Activated CD4-positive, alpha-beta memory T cell treated with anti-CD3 and anti-CD28 coated beads for 36 hours (primary cell): ENCODE measurements around the gene NPBWR2. TPM values are rescaled to one million over a fixed set of nuclear protein-coding genes. Genes with fewer than 3 reads are reported as not detected.

Source experiments
- CTCF ChIA-PET: fragments of 350-600 bp; sonication (Branson Sonifier 250); formaldehyde crosslinking; loops from one replicate; lab custom pipeline; 2021; ENCODE audit warnings: antibody characterized with exemption, inconsistent platforms; lab: Charles Lee
- POLR2A ChIA-PET: fragments of 350-600 bp; sonication (Branson Sonifier 250); formaldehyde crosslinking; loops from one replicate; lab custom pipeline; 2021; ENCODE audit warnings: antibody characterized with exemption; lab: Charles Lee
- DNase-seq: peaks from one replicate; pipeline ENCODE4 v3.0.0-alpha.2; 2020
- H3K27ac Mint-ChIP-seq: one replicate; pipeline ENCODE4 v1.8.0; 2021; ENCODE audit warnings: mixed read lengths
- H3K27me3 Mint-ChIP-seq: one replicate; pipeline ENCODE4 v1.8.0; 2021; ENCODE audit warnings: mixed read lengths
- H3K36me3 Mint-ChIP-seq: one replicate; pipeline ENCODE4 v1.8.0; 2021; ENCODE audit warnings: mixed read lengths
- H3K4me1 Mint-ChIP-seq: one replicate; pipeline ENCODE4 v1.8.0; 2021; ENCODE audit warnings: low read depth, mixed read lengths
- H3K4me3 Mint-ChIP-seq: one replicate; pipeline ENCODE4 v1.8.0; 2021; ENCODE audit warnings: mild to moderate bottlenecking, mixed read lengths
- H3K9me3 Mint-ChIP-seq: one replicate; pipeline ENCODE4 v1.8.0; 2021; ENCODE audit warnings: mixed read lengths
- intact Hi-C: fragments of 100-400 bp; cut with micrococcal nuclease; formaldehyde crosslinking; loops from one replicate; pipeline ENCODE4 v1.15.1; 2023
- total RNA-seq, 2 experiments: library from RNA; stranded (reverse); gene quantifications; one replicate each; pipeline ENCODE4 v1.2.3, GENCODE V29; 2021

NPBWR2 gene
- total RNA-seq, 2 experiments from 2014 or later = not detected

GRCh38 chr20:64083804-64084684 lies 23.3 kb downstream of the NPBWR2 start, which contains the start of gene LKAAEAR1:
TSS of gene LKAAEAR1 (minus strand) at chr20:64084398. CDS start at chr20:64084219, 179 bp downstream.
- ChIA-PET CTCF (interaction anchor here (0.6 to 5.1 kb wide), 17 partner anchors 9 to 202 kb away, joined by 3 to 51 read pairs (median 4); partner anchors contain the start of genes NPBWR2 and SAMD10), POLR2A (interaction anchor here (1.2 to 1.3 kb wide), 2 partner anchors 219 to 298 kb away, joined by 3 read pairs; partner anchors contain the start of gene TPD52L2)
- DNase-seq = no peak
- peaks cover 9% of the 10 kb centered on the region for H3K9me3 Mint-ChIP-seq
- peak within 1 kb of the TSS; percentile 72 for H3K4me3 Mint-ChIP-seq
- peaks cover 20% of the 10 kb centered on the region for H3K4me1 Mint-ChIP-seq
- no peak within 1 kb of the TSS for H3K27ac Mint-ChIP-seq
- no peaks in the 10 kb centered on the region for H3K36me3 Mint-ChIP-seq
- intact Hi-C loops = loop anchor here (1.0 kb wide), 1 partner anchor 36 kb away; no protein-coding TSS in a partner anchor
- H3K27me3 Mint-ChIP-seq = peaks cover 3% of the 10 kb centered on the region

- ChIA-PET CTCF (interaction anchor here (0.6 to 5.1 kb wide), 17 partner anchors 8 to 447 kb away, joined by 3 to 51 read pairs (median 3); partner anchors contain the start of genes NPBWR2 and SAMD10), POLR2A (interaction anchor here (1.3 kb wide), 1 partner anchor 298 kb away, joined by 3 read pairs; no protein-coding TSS in a partner anchor)
- peak; percentile 80 for DNase-seq
- Mint-ChIP-seq H3K27me3 (peaks cover 3% of the 10 kb centered on the region), H3K36me3 (no peaks in the 10 kb centered on the region), H3K9me3 (peaks cover 9% of the 10 kb centered on the region), H3K4me3 (peak overlapping the region; percentile 72), H3K4me1 (peaks cover 20% of the 10 kb centered on the region), H3K27ac (no peak overlapping the region)
- intact Hi-C loops = loop anchor here (1.0 kb wide), 1 partner anchor 37 kb away; no protein-coding TSS in a partner anchor
These were observed 24.0 kb downstream of the NPBWR2 start for GRCh38 chr20:64083378-64083803.

GRCh38 chr20:64082820-64083377 lies 24.5 kb downstream of the NPBWR2 start:
- H3K9me3 Mint-ChIP-seq = peaks cover 5% of the 10 kb centered on the region
- no peaks in the 10 kb centered on the region for H3K36me3 Mint-ChIP-seq
- ChIA-PET CTCF (interaction anchor here (0.6 to 5.1 kb wide), 10 partner anchors 13 to 447 kb away, joined by 3 to 51 read pairs (median 4); no protein-coding TSS in a partner anchor), POLR2A (interaction anchor here (0.6 to 1.3 kb wide), 2 partner anchors 73 to 297 kb away, joined by 3 read pairs; no protein-coding TSS in a partner anchor)
- H3K27ac Mint-ChIP-seq = no peak overlapping the region
- H3K4me1 Mint-ChIP-seq = peaks cover 20% of the 10 kb centered on the region
- peak; percentile 13 for DNase-seq
- intact Hi-C loops = loop anchor here (1.0 kb wide), 1 partner anchor 37 kb away; no protein-coding TSS in a partner anchor
- peak overlapping the region; percentile 72 for H3K4me3 Mint-ChIP-seq
- peaks cover 3% of the 10 kb centered on the region for H3K27me3 Mint-ChIP-seq

GRCh38 chr20:64082126-64082731 lies 25.1 kb downstream of the NPBWR2 start:
- ChIA-PET POLR2A (interaction anchor here (0.6 kb wide), 1 partner anchor 73 kb away, joined by 3 read pairs; no protein-coding TSS in a partner anchor), CTCF (interaction anchor here (0.7 to 5.1 kb wide), 5 partner anchors 14 to 204 kb away, joined by 3 to 51 read pairs (median 5); no protein-coding TSS in a partner anchor)
- Mint-ChIP-seq H3K36me3 (no peaks in the 10 kb centered on the region), H3K4me3 (peak overlapping the region; percentile 13), H3K9me3 (no peaks in the 10 kb centered on the region), H3K27ac (no peak overlapping the region), H3K27me3 (peaks cover 3% of the 10 kb centered on the region), H3K4me1 (peaks cover 24% of the 10 kb centered on the region)
- intact Hi-C loops = no loop called here
- no peak for DNase-seq

GRCh38 chr20:64081624-64081964 lies 25.8 kb downstream of the NPBWR2 start:
- CTCF ChIA-PET = interaction anchor here (1.4 to 5.1 kb wide), 3 partner anchors 21 to 204 kb away, joined by 3 to 51 read pairs (median 4); no protein-coding TSS in a partner anchor
- Mint-ChIP-seq H3K9me3 (no peaks in the 10 kb centered on the region), H3K4me1 (peaks cover 28% of the 10 kb centered on the region), H3K4me3 (no peak overlapping the region), H3K27ac (no peak overlapping the region), H3K36me3 (no peaks in the 10 kb centered on the region), H3K27me3 (peaks cover 3% of the 10 kb centered on the region)
- POLR2A ChIA-PET = no interaction called here
- no peak for DNase-seq
- intact Hi-C loops = no loop called here

GRCh38 chr20:64080813-64081623 lies 26.3 kb downstream of the NPBWR2 start:
- CTCF ChIA-PET = interaction anchor here (1.1 to 5.1 kb wide), 5 partner anchors 22 to 205 kb away, joined by 3 to 51 read pairs (median 3); no protein-coding TSS in a partner anchor
- H3K36me3 Mint-ChIP-seq = no peaks in the 10 kb centered on the region
- H3K4me1 Mint-ChIP-seq = peaks cover 28% of the 10 kb centered on the region
- H3K4me3 Mint-ChIP-seq = peak overlapping the region; percentile 73
- H3K27ac Mint-ChIP-seq = peak overlapping the region; percentile 42
- intact Hi-C loops = no loop called here
- POLR2A ChIA-PET = no interaction called here
- H3K9me3 Mint-ChIP-seq = no peaks in the 10 kb centered on the region
- peaks cover 3% of the 10 kb centered on the region for H3K27me3 Mint-ChIP-seq
- peak; percentile 10 for DNase-seq

GRCh38 chr20:64080013-64080812 lies 27.2 kb downstream of the NPBWR2 start, which contains the start of gene OPRL1:
TSS of gene OPRL1 (plus strand) at chr20:64080082. CDS start at chr20:64092721, 12,639 bp downstream.
- H3K27ac Mint-ChIP-seq = peak within 1 kb of the TSS; percentile 92
- CTCF ChIA-PET = interaction anchor here (0.7 to 1.7 kb wide), 8 partner anchors 16 to 543 kb away, joined by 3 to 6 read pairs (median 3); no protein-coding TSS in a partner anchor
- H3K4me3 Mint-ChIP-seq = peak within 1 kb of the TSS; percentile 90
- H3K27me3 Mint-ChIP-seq = peaks cover 3% of the 10 kb centered on the region
- POLR2A ChIA-PET = interaction anchor here (0.8 to 1.3 kb wide), 2 partner anchors 10 to 17 kb away, joined by 3 read pairs; partner anchors contain the start of gene TCEA2
- peaks cover 3% of the 10 kb centered on the region for H3K36me3 Mint-ChIP-seq
- intact Hi-C loops = no loop called here
- peaks cover 28% of the 10 kb centered on the region for H3K4me1 Mint-ChIP-seq
- no peaks in the 10 kb centered on the region for H3K9me3 Mint-ChIP-seq
- DNase-seq = no peak

- intact Hi-C loops = loop anchor here (5.0 kb wide), 1 partner anchor 178 kb away; the partner anchor contains the start of gene PCMTD2
- peaks cover 3% of the 10 kb centered on the region for H3K27me3 Mint-ChIP-seq
- H3K4me3 Mint-ChIP-seq = peak within 1 kb of the TSS; percentile 90
- ChIA-PET POLR2A (interaction anchor here (0.6 to 1.3 kb wide), 3 partner anchors 10 to 451 kb away, joined by 3 read pairs; partner anchors contain the start of gene TCEA2), CTCF (interaction anchor here (0.7 to 3.6 kb wide), 8 partner anchors 10 to 542 kb away, joined by 3 to 18 read pairs (median 4); no protein-coding TSS in a partner anchor)
- H3K36me3 Mint-ChIP-seq = peaks cover 3% of the 10 kb centered on the region
- peaks cover 27% of the 10 kb centered on the region for H3K4me1 Mint-ChIP-seq
- DNase-seq = peak; percentile 76
- peak within 1 kb of the TSS; percentile 92 for H3K27ac Mint-ChIP-seq
- no peaks in the 10 kb centered on the region for H3K9me3 Mint-ChIP-seq
These were observed 27.9 kb downstream of the NPBWR2 start, which contains the start of gene RGS19 for GRCh38 chr20:64079273-64080012. TSS of gene RGS19 (minus strand) at chr20:64079518. CDS start at chr20:64076886, 2,632 bp downstream.

GRCh38 chr20:64078934-64079272 lies 28.5 kb downstream of the NPBWR2 start:
- peaks cover 3% of the 10 kb centered on the region for H3K36me3 Mint-ChIP-seq
- H3K27me3 Mint-ChIP-seq = no peaks in the 10 kb centered on the region
- peak overlapping the region; percentile 90 for H3K4me3 Mint-ChIP-seq
- H3K4me1 Mint-ChIP-seq = peaks cover 24% of the 10 kb centered on the region
- H3K9me3 Mint-ChIP-seq = no peaks in the 10 kb centered on the region
- ChIA-PET POLR2A (interaction anchor here (0.6 to 1.3 kb wide), 2 partner anchors 9 to 450 kb away, joined by 3 read pairs; no protein-coding TSS in a partner anchor), CTCF (interaction anchor here (1.0 to 3.6 kb wide), 6 partner anchors 9 to 541 kb away, joined by 3 to 18 read pairs (median 5); no protein-coding TSS in a partner anchor)
- DNase-seq = no peak
- intact Hi-C loops = loop anchor here (1.0 to 5.0 kb wide), 2 partner anchors 16 to 178 kb away; partner anchors contain the start of genes PCMTD2 and TCEA2
- H3K27ac Mint-ChIP-seq = peak overlapping the region; percentile 92
